DOHH2 (cell line): ENCODE results near the gene EPB41.

Experiments used
- H3F3A ChIP-seq: fragments of 200-600 bp; sonication (generic), shearing (Covaris generic); 2 replicates; pipeline ENCODE4 v1.6.0; 2016; ENCODE audit warnings: antibody characterized with exemption, mild to moderate bottlenecking; ENCODE audit not compliant: control insufficient read depth, insufficient read depth
- H3K27ac ChIP-seq: fragments of 200-600 bp; sonication (generic); 2 replicates; pipeline ENCODE4 v1.5.1; 2014; ENCODE audit warnings: low read depth, mild to moderate bottlenecking, low read length, moderate library complexity
- H3K27me3 ChIP-seq: fragments of 200-600 bp; sonication (generic); 2 replicates; pipeline ENCODE4 v1.6.1; 2014; ENCODE audit warnings: mild to moderate bottlenecking, low read length, mixed read lengths; ENCODE audit not compliant: control insufficient read depth
- H3K36me3 ChIP-seq: fragments of 200-600 bp; sonication (generic); 2 replicates; pipeline ENCODE4 v1.6.1; 2014; ENCODE audit warnings: mild to moderate bottlenecking, low read length, moderate library complexity, mixed read lengths; ENCODE audit not compliant: control insufficient read depth
- H3K4me1 ChIP-seq: fragments of 200-600 bp; sonication (generic); 2 replicates; pipeline ENCODE4 v1.6.1; 2014; ENCODE audit warnings: mild to moderate bottlenecking, low read length, mixed read lengths; ENCODE audit not compliant: control insufficient read depth
- H3K4me2 ChIP-seq: fragments of 200-600 bp; sonication (generic); 2 replicates; pipeline ENCODE4 v1.6.0; 2014; ENCODE audit warnings: mild to moderate bottlenecking, low read length, moderate library complexity
- H3K4me3 ChIP-seq: fragments of 200-600 bp; sonication (generic); 2 replicates; pipeline ENCODE4 v1.5.1; 2014; ENCODE audit warnings: mild to moderate bottlenecking, low read length, mixed read lengths
- H3K79me2 ChIP-seq: fragments of 200-600 bp; sonication (generic); 2 replicates; pipeline ENCODE4 v1.6.1; 2014; ENCODE audit warnings: mild to moderate bottlenecking, low read length, mixed read lengths; ENCODE audit not compliant: control insufficient read depth
- H3K9me2 ChIP-seq: fragments of 200-600 bp; sonication (generic); replicated peaks from 2 replicates; pipeline ENCODE4 v1.6.1; 2014; ENCODE audit warnings: mild to moderate bottlenecking, low read length, mixed read lengths; ENCODE audit not compliant: control insufficient read depth
- H3K9me3 ChIP-seq: fragments of 200-600 bp; sonication (generic); 2 replicates; pipeline ENCODE4 v1.6.1; 2014; ENCODE audit warnings: antibody characterized with exemption, low read length, mixed read lengths; ENCODE audit not compliant: control insufficient read depth, insufficient read depth
- H4K20me1 ChIP-seq: fragments of 200-600 bp; sonication (generic); 2 replicates; pipeline ENCODE4 v1.6.0; 2014; ENCODE audit warnings: low read depth, mild to moderate bottlenecking, antibody characterized with exemption, low read length, moderate library complexity; ENCODE audit not compliant: control insufficient read depth, insufficient read depth
- EZH2phosphoT487 ChIP-seq: fragments of 200-600 bp; sonication (generic); IDR thresholded peaks from 2 replicates; pipeline ENCODE4 v1.6.1; 2017; ENCODE audit warnings: borderline replicate concordance, mild to moderate bottlenecking, antibody characterized with exemption, low read length, moderate library complexity, mixed read lengths
- TF ChIP-seq, protein P1 (sequence below): fragments of 200-600 bp; sonication (generic); IDR thresholded peaks from one replicate; pipeline ENCODE4 v1.5.1; 2014; ENCODE audit warnings: antibody characterized with exemption, mild to moderate bottlenecking, low read depth, low read length; ENCODE audit not compliant: poor library complexity, severe bottlenecking

The EPB41 gene

GRCh38 chr1:29056256-29056655 is 141.9 kb downstream of the EPB41 start:
- no peaks in the 10 kb centered on the region for H3K9me3 ChIP-seq
- no peak for TF ChIP-seq EZH2phosphoT487
- TF ChIP-seq, protein P1, sequence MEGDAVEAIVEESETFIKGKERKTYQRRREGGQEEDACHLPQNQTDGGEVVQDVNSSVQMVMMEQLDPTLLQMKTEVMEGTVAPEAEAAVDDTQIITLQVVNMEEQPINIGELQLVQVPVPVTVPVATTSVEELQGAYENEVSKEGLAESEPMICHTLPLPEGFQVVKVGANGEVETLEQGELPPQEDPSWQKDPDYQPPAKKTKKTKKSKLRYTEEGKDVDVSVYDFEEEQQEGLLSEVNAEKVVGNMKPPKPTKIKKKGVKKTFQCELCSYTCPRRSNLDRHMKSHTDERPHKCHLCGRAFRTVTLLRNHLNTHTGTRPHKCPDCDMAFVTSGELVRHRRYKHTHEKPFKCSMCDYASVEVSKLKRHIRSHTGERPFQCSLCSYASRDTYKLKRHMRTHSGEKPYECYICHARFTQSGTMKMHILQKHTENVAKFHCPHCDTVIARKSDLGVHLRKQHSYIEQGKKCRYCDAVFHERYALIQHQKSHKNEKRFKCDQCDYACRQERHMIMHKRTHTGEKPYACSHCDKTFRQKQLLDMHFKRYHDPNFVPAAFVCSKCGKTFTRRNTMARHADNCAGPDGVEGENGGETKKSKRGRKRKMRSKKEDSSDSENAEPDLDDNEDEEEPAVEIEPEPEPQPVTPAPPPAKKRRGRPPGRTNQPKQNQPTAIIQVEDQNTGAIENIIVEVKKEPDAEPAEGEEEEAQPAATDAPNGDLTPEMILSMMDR: no peak

DNA sequence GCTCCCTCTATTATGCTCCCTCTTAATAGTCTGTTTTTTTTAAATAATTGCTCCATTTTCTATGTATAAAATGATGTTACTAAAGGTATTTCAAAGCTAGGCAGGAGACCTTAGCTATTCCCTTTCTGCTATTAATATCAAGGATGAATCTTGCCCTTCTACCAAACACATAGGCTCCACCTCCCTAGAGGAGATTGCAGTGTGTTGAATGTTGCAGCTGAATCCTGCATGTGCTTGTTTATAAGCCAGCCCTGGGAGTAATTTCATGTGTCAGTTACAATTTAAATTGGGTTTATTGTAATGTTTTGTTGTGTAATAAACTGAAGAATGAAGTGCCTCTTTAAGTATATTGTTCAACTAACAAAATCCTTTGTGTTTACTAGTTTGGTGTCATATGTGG is 143.3 kb downstream of the EPB41 start:
- Histone ChIP-seq H3K36me3 (peaks cover 5% of the 10 kb centered on the region), H3K9me3 (no peaks in the 10 kb centered on the region), H3K27ac (no peak overlapping the region), H3K4me1 (no peaks in the 10 kb centered on the region), H3K27me3 (no peaks in the 10 kb centered on the region), H3K4me2 (no peak overlapping the region), H3K79me2 (no peaks in the 10 kb centered on the region), H3K4me3 (no peak overlapping the region), H3F3A (no peaks in the 10 kb centered on the region), H3K9me2 (no peaks in the 10 kb centered on the region), H4K20me1 (no peaks in the 10 kb centered on the region)
- TF ChIP-seq, protein P1: no peak
- TF ChIP-seq EZH2phosphoT487: no peak

More at GRCh38 chr1:29056256-29056655, 141.9 kb downstream of the EPB41 start:
- Histone ChIP-seq H3K4me1 (no peaks in the 10 kb centered on the region), H3F3A (no peaks in the 10 kb centered on the region), H3K4me3 (no peak overlapping the region), H3K4me2 (no peak overlapping the region), H3K9me2 (no peaks in the 10 kb centered on the region), H4K20me1 (no peaks in the 10 kb centered on the region), H3K27ac (no peak overlapping the region), H3K36me3 (peaks cover 5% of the 10 kb centered on the region), H3K79me2 (no peaks in the 10 kb centered on the region), H3K27me3 (no peaks in the 10 kb centered on the region)

- Histone ChIP-seq H3K9me2 (no peaks in the 10 kb centered on the region), H3K4me1 (no peaks in the 10 kb centered on the region), H3F3A (no peaks in the 10 kb centered on the region), H3K27me3 (no peaks in the 10 kb centered on the region), H3K36me3 (peaks cover 9% of the 10 kb centered on the region), H3K4me3 (no peak overlapping the region), H3K79me2 (no peaks in the 10 kb centered on the region), H3K4me2 (no peak overlapping the region), H3K9me3 (no peaks in the 10 kb centered on the region), H4K20me1 (no peaks in the 10 kb centered on the region), H3K27ac (no peak overlapping the region)
- TF ChIP-seq, protein P1: no peak
- no peak for TF ChIP-seq EZH2phosphoT487
These were observed 148.0 kb downstream of the EPB41 start for GRCh38 chr1:29062157-29062942.
